HEK293 (cell line): ENCODE results near the gene CACNA1D.

Experiments used
- CTCF ChIA-PET: fragments of 350-600 bp; formaldehyde crosslinking; extraction: SDS; loops from one replicate; lab custom pipeline; 2021; ENCODE audit warnings: antibody characterized with exemption; lab: Yijun Ruan, JAX
- POLR2A ChIA-PET: fragments of 300-600 bp; formaldehyde crosslinking; extraction: SDS; loops from one replicate; lab custom pipeline; 2020; ENCODE audit warnings: antibody characterized with exemption, inconsistent platforms; lab: Yijun Ruan, JAX
- H3K27ac ChIP-seq: fragments of 200-500 bp; sonication (Bioruptor generic); 2 replicates; pipeline ENCODE4 v1.5.1; 2014; ENCODE audit warnings: low read depth, low read length, control low read depth, inconsistent platforms; ENCODE audit errors: extremely low read depth
- H3K36me3 ChIP-seq, 2 experiments: fragments of 200-500 bp in 1 of 2; sonication (Bioruptor generic) in 1 of 2; 1 replicate in 1 of 2; 2 replicates in 1 of 2; pipeline ENCODE4 v1.5.1; 2014 to 2017; ENCODE audit warnings: inconsistent platforms in 2 of 2, low read length in 2 of 2; ENCODE audit not compliant: control insufficient read depth in 2 of 2, insufficient read depth in 1 of 2
- H3K4me1 ChIP-seq: fragments of 200-500 bp; sonication (Bioruptor generic); 2 replicates; pipeline ENCODE4 v1.5.1; 2014; ENCODE audit warnings: mild to moderate bottlenecking, low read length, inconsistent platforms; ENCODE audit not compliant: control insufficient read depth, insufficient read depth
- H3K4me3 ChIP-seq: 2 replicates; pipeline ENCODE4 v1.5.1; 2011; ENCODE audit warnings: low read depth, mild to moderate bottlenecking, control low read depth, low read length, moderate library complexity
- H3K9me3 ChIP-seq: fragments of 200-500 bp; sonication (Bioruptor generic); 2 replicates; pipeline ENCODE4 v1.5.1; 2014; ENCODE audit warnings: low read depth, low read length, inconsistent platforms; ENCODE audit not compliant: control insufficient read depth, insufficient read depth
- SCRT2 ChIP-seq: fragments of 450-650 bp; formaldehyde crosslinking; IDR thresholded peaks from 2 replicates; pipeline ENCODE4 v1.5.1; 2016; ENCODE audit warnings: missing biosample characterization, missing genetic modification characterization
- ZBTB20 ChIP-seq: fragments of 450-650 bp; formaldehyde crosslinking; IDR thresholded peaks from 2 replicates; pipeline ENCODE4 v1.5.1; 2016; ENCODE audit warnings: missing biosample characterization, missing genetic modification characterization
- ZNF10 ChIP-seq: fragments of 450-650 bp; formaldehyde crosslinking; IDR thresholded peaks from 2 replicates; pipeline ENCODE4 v1.5.1; 2017; ENCODE audit warnings: missing biosample characterization, missing genetic modification characterization
- ZNF133 ChIP-seq: fragments of 450-650 bp; formaldehyde crosslinking; IDR thresholded peaks from 2 replicates; pipeline ENCODE4 v1.5.1; 2016; ENCODE audit warnings: missing biosample characterization, missing genetic modification characterization
- ZNF140 ChIP-seq: fragments of 450-650 bp; formaldehyde crosslinking; IDR thresholded peaks from 2 replicates; pipeline ENCODE4 v1.5.1; 2016; ENCODE audit warnings: missing biosample characterization, missing genetic modification characterization
- ZNF16 ChIP-seq: fragments of 450-650 bp; formaldehyde crosslinking; IDR thresholded peaks from 2 replicates; pipeline ENCODE4 v1.5.1; 2016; ENCODE audit warnings: low read depth, missing biosample characterization, missing genetic modification characterization
- ZNF175 ChIP-seq: fragments of 450-650 bp; formaldehyde crosslinking; IDR thresholded peaks from 2 replicates; pipeline ENCODE4 v1.5.1; 2016; ENCODE audit warnings: missing biosample characterization, missing genetic modification characterization
- ZNF48 ChIP-seq: fragments of 450-650 bp; formaldehyde crosslinking; IDR thresholded peaks from 2 replicates; pipeline ENCODE4 v1.5.1; 2016; ENCODE audit warnings: missing biosample characterization, missing genetic modification characterization
- ZNF510 ChIP-seq: fragments of 450-650 bp; formaldehyde crosslinking; IDR thresholded peaks from 2 replicates; pipeline ENCODE4 v1.5.1; 2018; ENCODE audit warnings: mild to moderate bottlenecking, missing genetic modification characterization, missing biosample characterization; ENCODE audit not compliant: insufficient replicate concordance
- ZNF747 ChIP-seq: fragments of 450-650 bp; formaldehyde crosslinking; IDR thresholded peaks from 2 replicates; pipeline ENCODE4 v1.5.1; 2016; ENCODE audit warnings: missing biosample characterization, missing genetic modification characterization
- TF ChIP-seq, protein P1 (sequence below): fragments of 450-650 bp; formaldehyde crosslinking; IDR thresholded peaks from 2 replicates; pipeline ENCODE4 v1.5.1; 2016; ENCODE audit warnings: missing biosample characterization, missing genetic modification characterization
- TF ChIP-seq, protein P2 (sequence below): fragments of 450-650 bp; IDR thresholded peaks from 2 replicates; pipeline ENCODE4 v1.5.1; 2018; ENCODE audit warnings: missing biosample characterization, missing genetic modification characterization
- TF ChIP-seq, protein P3 (sequence below): fragments of 450-650 bp; formaldehyde crosslinking; IDR thresholded peaks from 2 replicates; pipeline ENCODE4 v1.5.1; 2017; ENCODE audit warnings: missing biosample characterization, missing genetic modification characterization
- TF ChIP-seq, protein P4 (sequence below): fragments of 450-650 bp; formaldehyde crosslinking; IDR thresholded peaks from 2 replicates; pipeline ENCODE4 v1.5.1; 2016; ENCODE audit warnings: missing biosample characterization, missing genetic modification characterization
- TF ChIP-seq, protein P5 (sequence below): fragments of 450-650 bp; formaldehyde crosslinking; IDR thresholded peaks from 2 replicates; pipeline ENCODE4 v1.5.1; 2017; ENCODE audit warnings: missing biosample characterization, mild to moderate bottlenecking, missing genetic modification characterization, moderate library complexity

Gene CACNA1D

DNA sequence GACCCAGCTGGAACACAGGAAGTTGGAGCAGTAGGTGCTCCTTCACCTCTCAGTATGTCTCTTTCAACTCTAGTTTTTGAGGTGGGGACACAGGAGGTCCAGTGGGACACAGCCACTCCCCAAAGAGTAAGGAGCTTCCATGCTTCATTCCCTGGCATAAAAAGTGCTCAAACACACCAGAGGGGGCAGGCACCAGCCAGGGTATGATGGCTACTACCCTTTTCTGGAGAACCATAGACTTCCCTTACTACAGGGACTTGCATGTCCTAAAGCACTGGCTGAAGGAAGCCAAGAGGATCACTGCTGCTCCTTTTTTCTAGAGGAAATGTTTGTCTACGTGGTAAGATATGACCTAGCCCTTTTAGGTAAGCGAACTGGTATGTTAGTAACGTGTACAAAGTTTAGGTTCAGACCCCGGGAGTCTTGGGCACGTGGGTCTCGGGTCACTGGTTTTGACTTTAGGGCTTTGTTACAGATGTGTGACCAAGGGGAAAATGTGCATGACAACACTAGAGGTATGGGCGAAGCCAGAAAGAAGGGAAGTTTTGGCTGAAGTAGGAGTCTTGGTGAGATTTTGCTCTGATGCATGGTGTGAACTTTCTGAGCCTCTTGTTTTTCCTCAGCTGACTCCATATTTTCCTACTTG lies 363.8 kb downstream of the CACNA1D start:
- POLR2A ChIA-PET: no interaction called here
- CTCF ChIA-PET: no interaction called here
- TF ChIP-seq ZNF10 (tag by site-specific recombination): no peak
- no peak for TF ChIP-seq ZNF16 (tag by site-specific recombination)
- TF ChIP-seq, protein P1, sequence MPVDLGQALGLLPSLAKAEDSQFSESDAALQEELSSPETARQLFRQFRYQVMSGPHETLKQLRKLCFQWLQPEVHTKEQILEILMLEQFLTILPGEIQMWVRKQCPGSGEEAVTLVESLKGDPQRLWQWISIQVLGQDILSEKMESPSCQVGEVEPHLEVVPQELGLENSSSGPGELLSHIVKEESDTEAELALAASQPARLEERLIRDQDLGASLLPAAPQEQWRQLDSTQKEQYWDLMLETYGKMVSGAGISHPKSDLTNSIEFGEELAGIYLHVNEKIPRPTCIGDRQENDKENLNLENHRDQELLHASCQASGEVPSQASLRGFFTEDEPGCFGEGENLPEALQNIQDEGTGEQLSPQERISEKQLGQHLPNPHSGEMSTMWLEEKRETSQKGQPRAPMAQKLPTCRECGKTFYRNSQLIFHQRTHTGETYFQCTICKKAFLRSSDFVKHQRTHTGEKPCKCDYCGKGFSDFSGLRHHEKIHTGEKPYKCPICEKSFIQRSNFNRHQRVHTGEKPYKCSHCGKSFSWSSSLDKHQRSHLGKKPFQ: no peak
- TF ChIP-seq ZNF133 (tag by site-specific recombination): no peak
- no peak for TF ChIP-seq ZNF48 (tag by site-specific recombination)
- no peak for TF ChIP-seq ZBTB20 (tag by site-specific recombination)
- TF ChIP-seq ZNF140: no peak
- TF ChIP-seq, protein P2, sequence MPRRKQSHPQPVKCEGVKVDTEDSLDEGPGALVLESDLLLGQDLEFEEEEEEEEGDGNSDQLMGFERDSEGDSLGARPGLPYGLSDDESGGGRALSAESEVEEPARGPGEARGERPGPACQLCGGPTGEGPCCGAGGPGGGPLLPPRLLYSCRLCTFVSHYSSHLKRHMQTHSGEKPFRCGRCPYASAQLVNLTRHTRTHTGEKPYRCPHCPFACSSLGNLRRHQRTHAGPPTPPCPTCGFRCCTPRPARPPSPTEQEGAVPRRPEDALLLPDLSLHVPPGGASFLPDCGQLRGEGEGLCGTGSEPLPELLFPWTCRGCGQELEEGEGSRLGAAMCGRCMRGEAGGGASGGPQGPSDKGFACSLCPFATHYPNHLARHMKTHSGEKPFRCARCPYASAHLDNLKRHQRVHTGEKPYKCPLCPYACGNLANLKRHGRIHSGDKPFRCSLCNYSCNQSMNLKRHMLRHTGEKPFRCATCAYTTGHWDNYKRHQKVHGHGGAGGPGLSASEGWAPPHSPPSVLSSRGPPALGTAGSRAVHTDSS (tag by site-specific recombination): no peak
- TF ChIP-seq SCRT2 (tag by site-specific recombination): no peak
- TF ChIP-seq ZNF175: no peak

DNA sequence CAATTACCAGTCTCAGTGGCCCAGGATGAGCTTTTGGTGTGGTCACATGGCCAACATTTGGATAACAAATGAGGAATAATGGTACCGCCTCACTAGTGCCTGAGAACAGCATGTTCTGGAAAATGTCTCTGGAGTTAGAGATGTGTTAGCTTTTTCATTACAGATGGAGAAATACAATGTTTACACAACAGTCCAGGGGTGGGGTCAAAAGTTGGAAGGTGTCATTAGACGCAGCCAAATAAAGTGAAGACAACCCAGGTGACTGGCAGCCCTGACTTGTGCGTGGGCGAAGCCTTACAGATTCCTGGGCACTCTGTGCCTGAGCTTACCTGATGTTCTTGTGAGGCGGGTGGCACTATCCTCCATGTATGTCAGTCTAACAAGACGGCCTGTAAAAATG lies 364.8 kb downstream of the CACNA1D start:
- Histone ChIP-seq H3K27ac (no peak overlapping the region), H3K4me1 (no peaks in the 10 kb centered on the region), H3K36me3 (peaks cover 5 to 92% of the 10 kb centered on the region in 2 experiments), H3K9me3 (no peaks in the 10 kb centered on the region), H3K4me3 (no peak overlapping the region)
- POLR2A ChIA-PET: no interaction called here
- no peak for TF ChIP-seq ZNF510 (tag by site-specific recombination)
- TF ChIP-seq, protein P3, sequence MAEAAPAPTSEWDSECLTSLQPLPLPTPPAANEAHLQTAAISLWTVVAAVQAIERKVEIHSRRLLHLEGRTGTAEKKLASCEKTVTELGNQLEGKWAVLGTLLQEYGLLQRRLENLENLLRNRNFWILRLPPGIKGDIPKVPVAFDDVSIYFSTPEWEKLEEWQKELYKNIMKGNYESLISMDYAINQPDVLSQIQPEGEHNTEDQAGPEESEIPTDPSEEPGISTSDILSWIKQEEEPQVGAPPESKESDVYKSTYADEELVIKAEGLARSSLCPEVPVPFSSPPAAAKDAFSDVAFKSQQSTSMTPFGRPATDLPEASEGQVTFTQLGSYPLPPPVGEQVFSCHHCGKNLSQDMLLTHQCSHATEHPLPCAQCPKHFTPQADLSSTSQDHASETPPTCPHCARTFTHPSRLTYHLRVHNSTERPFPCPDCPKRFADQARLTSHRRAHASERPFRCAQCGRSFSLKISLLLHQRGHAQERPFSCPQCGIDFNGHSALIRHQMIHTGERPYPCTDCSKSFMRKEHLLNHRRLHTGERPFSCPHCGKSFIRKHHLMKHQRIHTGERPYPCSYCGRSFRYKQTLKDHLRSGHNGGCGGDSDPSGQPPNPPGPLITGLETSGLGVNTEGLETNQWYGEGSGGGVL (tag by site-specific recombination): no peak
- no peak for TF ChIP-seq ZNF747 (tag by site-specific recombination)
- TF ChIP-seq, protein P4, sequence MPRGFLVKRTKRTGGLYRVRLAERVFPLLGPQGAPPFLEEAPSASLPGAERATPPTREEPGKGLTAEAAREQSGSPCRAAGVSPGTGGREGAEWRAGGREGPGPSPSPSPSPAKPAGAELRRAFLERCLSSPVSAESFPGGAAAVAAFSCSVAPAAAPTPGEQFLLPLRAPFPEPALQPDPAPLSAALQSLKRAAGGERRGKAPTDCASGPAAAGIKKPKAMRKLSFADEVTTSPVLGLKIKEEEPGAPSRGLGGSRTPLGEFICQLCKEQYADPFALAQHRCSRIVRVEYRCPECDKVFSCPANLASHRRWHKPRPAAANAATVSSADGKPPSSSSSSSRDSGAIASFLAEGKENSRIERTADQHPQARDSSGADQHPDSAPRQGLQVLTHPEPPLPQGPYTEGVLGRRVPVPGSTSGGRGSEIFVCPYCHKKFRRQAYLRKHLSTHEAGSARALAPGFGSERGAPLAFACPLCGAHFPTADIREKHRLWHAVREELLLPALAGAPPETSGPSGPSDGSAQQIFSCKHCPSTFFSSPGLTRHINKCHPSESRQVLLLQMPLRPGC: no peak
- TF ChIP-seq, protein P5, sequence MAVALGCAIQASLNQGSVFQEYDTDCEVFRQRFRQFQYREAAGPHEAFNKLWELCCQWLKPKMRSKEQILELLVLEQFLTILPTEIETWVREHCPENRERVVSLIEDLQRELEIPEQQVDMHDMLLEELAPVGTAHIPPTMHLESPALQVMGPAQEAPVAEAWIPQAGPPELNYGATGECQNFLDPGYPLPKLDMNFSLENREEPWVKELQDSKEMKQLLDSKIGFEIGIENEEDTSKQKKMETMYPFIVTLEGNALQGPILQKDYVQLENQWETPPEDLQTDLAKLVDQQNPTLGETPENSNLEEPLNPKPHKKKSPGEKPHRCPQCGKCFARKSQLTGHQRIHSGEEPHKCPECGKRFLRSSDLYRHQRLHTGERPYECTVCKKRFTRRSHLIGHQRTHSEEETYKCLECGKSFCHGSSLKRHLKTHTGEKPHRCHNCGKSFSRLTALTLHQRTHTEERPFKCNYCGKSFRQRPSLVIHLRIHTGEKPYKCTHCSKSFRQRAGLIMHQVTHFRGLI (tag by site-specific recombination): no peak
- CTCF ChIA-PET: no interaction called here

More for the DNA sequence above, 363.8 kb downstream of the CACNA1D start:
- H3K4me3 ChIP-seq: no peak overlapping the region
- H3K9me3 ChIP-seq: no peaks in the 10 kb centered on the region
- H3K27ac ChIP-seq: no peak overlapping the region
- H3K4me1 ChIP-seq: no peaks in the 10 kb centered on the region
- H3K36me3 ChIP-seq: peaks cover 0 to 89% of the 10 kb centered on the region in 2 experiments
